Activated T-cell treated with anti-CD3 and anti-CD28 coated beads for 1 hour (primary cell): ENCODE data around the gene TBK1.

ENCODE experiments used
- DNase-seq: peaks from one replicate; pipeline ENCODE4 v3.0.0-alpha.2; 2020; ENCODE audit warnings: low read depth

TBK1 gene

DNA sequence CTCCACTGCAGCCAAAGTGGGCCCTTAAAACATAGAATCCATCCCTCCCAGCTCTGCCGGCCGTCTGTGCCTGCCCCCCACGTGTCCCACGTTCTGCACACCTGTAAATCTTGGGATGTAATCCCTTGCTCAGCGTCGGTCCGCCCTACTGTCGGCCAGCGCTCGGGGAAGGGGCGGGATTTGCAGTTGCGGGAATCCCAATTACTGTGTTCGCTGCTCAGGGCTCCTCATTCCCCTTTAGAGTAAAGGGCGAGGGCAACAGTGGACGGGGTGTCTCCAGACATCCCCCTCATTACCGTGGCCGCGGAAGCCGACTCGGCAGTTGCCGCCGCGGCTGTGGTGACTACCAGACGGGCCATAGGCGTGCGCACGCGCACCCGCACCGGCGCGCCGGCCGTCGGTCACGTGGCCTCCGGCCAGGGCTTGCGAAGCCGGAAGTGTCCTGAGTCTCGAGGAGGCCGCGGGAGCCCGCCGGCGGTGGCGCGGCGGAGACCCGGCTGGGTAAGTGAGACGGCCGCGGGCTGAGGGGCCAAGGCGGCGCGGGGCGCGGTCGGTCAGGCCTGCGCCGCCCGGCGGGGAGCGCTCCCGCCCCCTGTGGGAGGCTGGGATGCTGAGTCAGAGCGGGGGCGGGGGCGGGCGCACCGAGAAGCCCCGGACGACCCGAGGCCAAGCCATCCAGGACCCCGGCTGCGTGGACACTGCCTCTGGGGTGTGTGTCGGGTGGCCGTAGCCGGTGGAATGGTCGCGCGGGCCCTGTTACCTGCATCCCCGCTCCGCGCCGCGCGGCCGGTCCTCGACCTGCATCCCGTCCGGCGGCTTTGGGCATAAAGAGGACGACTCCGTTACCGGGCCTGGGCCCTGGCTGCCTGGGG, at the start of gene TBK1:
Gene TBK1 (plus strand): TSS at position 434 of the 872 bp plus-strand sequence. CDS start 3,751 bp downstream, outside the sequence.
- DNase-seq, result peak; percentile 37

DNA sequence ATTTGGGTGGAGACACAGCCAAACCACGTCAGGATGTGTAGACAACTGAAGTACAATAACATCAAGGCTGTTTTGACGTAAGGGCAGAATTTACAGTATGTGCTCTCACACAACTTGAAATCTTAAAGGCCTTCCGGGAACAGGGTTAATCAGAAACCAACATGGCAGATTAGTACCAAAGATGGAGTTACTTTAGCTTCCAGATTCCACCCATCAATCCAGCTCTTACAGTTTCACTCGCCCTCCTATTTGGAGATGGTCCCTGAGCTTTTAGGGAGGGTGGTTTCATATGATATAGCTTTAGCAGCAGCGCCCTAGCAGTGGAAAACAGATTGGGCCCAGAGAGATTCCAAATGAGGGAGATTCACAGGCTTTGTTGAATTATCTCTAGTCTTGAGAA, 49.7 kb upstream of the TBK1 start:
- DNase-seq, result no peak

DNA sequence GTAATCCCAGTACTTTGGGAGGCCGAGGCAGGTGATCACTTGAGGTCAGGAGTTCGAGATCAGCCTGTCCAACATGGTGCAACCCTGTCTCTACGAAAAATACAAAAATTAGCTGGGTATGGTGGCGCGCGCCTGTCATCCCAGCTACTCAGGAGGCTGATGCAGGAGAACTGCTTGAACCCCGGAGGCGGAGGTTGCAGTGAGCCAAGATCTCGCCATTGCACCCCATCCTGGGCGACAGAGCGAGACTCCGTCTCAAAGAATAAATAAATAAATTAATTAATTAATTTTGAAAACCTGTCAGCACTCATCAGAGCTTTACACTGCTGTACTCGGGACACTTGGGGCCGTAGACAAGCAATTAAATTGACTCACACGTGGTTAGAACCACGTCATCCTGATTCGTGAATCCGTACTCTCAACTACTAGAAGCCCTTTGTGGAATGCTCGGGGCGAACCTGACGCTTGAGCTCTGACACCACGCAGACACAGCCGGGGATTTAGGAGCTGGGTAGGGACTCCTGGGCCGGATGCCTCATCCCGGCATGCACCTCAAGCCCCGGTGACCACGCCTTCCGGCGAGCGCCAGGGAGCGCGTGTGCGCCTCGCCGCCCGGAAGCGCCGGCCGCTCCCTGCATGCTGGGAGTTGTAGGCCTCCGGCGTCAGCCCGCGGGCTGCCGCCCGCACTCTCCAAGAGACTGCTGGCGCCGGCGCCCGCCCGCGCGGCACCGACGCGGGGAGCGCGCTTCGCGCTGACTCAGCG, 48.0 kb upstream of the TBK1 start, which contains the start of gene XPOT:
Gene XPOT (plus strand): TSS at position 686 of the 763 bp plus-strand sequence. CDS start 5,644 bp downstream, outside the sequence.
- peak; percentile 85 for DNase-seq

DNA sequence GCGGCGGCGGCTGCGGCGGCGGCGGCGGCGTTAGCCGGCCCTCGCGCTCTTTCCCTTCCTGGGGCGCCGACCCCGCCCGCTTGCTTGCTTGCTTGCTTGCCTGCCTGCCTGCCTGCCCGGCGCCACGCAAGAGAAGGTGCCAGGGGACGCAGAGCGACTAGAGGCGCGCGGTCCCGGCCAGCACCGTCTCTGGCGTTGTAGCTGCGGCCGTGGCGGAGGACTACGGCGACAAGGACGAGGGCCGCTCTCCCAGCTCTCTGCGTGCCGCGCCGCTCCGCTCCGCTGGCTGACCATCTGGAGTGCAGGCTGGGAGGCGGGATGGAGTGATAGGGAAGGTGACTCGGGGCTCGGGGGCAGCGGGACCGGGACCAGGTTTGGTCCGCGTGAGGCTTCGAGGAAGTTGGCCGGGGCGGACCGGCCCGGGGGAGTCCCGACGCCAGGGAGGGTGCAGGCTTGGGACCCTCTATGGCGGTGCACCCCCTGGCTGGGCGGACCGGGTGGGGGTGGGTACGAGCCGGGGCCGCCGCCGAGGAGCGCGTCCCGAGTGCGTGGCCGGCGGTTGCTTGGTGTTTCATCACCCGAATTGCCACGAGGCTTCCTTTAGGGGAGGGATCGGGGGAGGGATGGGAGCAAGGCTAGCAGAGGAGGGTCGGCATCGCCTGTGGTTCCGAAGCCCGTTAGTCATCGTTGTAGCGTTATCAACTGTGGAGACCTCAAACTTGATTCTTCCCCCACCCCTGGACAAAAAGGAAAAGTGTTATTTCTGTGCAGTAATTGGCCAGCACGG, 47.3 kb upstream of the TBK1 start:
- peak; percentile 36 for DNase-seq

DNA sequence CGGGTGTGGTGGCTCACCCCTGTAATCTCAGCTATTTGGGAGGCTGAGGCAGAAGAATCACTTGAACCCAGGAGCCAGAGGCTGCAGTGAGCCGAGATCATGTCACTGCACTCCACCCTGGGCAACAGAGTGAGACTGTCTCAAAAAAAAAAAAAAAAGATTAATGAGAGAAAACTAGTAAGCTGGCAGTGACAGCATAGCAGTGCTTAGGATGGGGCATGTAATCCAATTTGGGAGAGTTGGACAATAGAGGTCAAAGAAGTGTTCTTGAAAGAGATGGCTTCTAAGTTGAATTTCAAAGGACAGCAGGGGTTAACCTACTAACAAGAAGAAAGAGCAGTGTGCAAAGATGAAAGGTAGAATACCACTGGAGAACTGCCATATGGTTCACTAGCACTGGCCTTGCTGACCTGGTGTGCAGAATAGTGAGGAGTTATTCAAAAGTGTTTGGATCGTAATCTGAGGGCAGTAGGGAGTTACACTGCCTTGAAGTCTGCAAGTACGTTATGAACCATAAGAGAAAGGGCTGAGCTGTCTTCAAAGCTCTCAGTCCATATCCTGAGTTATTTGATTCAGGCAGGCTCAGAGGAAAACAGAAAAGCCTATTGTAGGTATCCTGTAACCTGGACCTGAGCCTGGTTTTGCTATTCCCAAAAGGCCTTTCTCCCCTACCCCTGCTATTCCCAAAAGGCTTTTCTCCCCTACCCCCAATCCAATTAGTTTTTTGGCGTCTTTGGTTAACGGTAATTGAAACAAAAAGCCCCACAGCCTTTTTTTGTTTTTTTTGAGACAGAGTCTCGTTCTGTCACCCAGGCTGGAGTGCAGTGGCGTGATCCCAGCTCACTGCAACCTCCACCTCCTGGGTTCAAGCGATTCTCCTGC, 44.3 kb upstream of the TBK1 start:
- DNase-seq, result no peak

DNA sequence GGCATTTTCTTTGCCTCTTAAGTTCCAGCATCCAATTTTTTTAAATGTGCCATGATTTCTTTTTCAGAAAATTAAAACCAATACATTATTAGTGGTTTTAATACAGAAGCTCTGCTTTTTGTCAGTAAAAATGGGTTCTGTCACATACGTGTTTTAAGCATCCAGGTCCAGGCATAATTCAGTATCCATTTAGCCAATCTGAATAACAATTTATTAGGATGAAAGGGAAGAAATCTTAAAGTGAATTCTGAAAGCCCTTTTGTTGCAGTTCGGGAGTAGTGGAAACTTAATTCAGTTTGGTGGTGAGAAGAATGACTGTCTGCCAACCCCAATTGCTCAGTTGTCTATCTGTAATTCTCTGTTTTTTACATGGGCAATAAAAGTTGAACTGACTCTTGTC, 40.5 kb upstream of the TBK1 start:
- DNase-seq, result no peak

DNA sequence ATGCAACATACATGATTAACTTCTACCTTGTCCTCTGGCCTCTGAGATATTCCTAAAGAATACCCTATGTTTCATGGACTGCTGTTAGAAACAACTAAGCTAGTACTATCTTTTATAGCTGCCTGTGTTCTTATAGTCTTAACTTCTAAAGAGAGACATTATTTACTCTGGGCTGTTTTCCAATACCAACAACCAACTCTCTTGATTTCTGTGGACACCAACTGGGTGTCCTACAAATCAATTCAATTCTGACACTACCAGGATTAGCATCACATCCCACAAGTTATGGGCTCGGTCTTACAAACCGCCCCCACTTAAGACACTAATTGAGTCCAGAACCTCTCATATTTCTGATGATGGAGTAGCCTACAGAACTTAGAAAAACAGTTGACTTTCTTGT, 39.5 kb upstream of the TBK1 start:
- DNase-seq, result no peak

DNA sequence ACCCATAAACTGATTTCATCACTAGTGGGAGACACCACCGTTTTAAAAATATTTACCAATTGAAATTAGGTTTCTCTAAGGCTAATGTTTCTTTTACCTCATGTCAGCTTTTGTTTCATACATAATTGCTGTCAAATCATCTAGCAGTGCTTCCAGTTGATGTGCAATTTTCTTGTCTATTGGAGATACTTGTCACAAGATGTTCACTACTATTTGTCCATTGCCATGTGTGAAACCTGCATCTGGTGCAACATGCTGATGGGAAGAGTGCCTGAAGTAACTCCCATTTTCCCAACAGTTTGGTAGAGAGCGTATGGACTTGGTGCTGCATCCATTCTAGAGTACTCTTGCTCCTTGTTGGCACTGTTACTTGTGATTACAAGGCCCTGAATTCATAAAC, 38.0 kb upstream of the TBK1 start:
- no peak for DNase-seq

DNA sequence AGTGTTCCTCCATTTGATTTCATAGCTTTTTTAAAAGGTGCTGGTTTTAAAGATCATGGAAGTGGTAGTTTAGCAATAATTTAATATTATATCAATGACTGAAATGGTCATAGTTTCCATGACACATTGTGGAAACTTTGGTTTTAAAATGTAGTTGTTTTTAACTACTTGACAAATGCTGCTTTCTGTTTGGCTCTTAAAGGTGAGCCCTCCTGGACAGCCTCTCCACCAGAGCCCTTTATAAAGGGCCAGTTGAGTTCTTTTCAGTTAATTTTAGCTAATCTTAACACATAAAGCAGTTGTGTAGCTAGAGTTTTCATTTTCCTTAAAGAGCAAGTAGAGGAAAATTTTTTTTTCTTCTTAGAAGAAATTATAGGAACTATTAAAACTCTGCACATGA, 33.7 kb upstream of the TBK1 start:
- no peak for DNase-seq

DNA sequence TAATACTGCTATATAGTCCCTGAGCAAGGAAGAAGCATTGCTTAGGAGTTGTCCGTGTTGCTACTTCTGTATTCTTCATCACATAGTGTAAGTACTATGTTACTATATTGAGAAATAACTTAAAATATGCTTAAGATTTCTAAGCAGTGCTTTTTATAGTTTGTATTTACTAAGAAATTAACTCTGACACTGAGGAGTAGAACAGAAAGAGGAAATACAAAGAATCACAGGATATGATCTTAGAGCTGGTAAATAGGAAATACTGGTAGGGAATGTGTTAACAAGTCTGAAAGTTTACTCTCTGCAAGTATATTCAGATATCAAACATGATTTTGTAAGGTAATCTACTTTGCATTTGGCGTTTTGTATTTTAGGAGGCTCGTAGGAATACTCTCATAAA, 32.2 kb upstream of the TBK1 start:
- no peak for DNase-seq

DNA sequence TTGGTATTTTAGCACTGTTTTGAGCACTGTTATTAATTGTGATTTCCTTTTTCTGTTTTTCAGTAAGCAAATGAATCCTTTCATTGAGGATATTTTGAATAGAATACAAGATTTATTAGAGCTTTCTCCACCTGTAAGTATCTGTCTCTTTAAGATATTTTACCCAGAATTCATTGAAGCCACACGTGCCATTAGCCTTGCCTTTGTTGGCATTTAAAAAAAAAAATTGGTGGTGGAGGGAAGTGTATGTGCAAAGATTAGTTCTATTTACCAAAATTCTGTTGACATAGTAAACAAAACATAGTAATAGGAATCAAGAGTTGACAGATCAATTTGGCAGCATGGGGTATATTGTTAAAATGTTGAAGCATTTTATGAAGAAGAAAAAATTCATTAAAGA, 23.9 kb upstream of the TBK1 start:
- no peak for DNase-seq

DNA sequence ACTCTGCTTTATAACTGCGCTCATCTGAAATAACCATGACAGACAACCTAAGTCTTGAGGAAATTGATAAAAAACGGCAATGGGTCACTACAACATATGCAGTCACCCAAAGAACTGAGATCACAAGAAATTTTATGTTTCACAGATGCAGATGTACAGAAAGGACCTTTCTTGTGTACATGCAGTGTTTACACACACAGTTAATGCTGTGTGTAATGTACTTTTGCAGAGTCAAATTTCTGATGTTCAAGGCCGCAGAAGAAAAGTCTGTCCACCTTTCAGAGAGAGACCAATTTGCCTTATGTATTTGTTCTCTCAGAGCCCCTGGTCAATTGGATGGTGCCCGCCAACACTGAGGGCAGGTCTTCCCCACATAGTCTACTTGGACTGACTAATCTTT, 23.0 kb upstream of the TBK1 start:
- DNase-seq, result no peak

DNA sequence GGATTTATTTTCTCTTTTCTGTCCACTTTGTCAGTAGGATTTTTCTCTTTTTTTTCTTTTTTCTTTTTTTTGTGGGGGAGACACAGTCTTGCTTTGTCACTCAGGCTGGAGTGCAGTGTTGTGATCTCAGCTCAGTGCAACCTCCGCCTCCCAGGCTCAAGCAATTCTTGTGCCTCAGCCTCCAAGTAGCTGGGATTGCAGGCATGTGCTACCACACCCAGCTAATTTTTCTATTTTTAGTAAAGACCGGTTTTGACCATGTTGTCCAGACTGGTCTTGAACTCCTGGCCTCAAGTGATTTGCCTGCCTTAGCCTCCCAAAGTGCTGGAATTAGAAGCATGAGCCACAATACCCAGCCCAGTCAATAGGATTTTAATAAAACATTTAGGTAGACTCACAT, 21.0 kb upstream of the TBK1 start:
- no peak for DNase-seq

DNA sequence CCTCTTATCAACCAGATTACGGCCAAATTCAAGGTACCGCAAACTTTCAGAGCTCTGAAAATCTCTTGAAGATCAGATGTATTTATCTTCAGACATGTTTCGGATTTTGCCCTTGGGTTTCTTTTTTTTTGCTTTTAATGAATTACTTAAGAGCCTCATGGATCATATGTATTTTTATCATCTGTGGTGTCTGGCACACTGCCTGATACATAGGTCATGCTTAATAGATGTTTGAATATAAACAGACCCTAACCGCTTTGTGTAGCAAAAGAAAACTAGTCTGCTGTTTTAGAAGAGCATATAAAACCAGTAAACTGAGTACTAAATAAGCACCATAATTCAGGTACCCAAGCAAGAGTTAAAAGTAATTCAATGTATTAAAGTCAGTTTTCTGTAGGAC, 20.1 kb upstream of the TBK1 start:
- no peak for DNase-seq

DNA sequence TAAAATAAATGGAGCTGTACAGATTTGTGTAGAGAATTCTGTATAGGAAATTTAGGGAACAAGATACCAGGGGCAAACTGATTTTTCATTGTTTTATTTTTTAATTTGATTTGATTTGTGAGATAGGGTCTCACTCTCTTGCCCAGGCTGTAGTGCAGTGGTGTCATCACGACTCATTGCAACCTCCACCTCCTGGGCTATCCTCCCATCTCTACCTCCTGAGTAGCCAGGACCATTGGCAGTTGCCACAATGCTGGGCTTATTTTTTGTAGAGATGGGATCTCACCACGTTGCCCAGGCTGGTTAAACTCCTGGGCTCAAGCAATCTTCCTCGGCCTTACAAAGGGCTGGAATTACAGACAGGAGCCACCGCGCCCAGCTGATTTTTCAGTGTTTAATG, 18.0 kb upstream of the TBK1 start:
- DNase-seq, result no peak

DNA sequence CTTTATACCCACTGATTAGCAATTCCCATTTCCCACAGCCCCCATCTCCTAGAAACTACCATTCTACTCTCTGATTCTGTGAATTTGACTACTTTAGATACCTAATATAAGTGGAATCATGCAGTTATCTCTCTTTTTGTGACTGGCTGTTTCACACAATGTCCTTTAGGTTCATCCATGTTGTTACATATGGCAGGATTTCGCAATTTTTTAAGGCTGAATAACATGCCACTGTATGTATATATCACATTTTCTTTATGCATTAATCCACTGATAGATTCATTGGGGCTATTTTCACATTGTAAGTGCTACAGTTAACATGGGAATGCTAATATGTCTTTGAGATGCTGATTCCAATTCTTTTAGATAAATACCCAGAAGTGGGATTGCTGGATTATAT, 11.8 kb upstream of the TBK1 start:
- DNase-seq, result no peak

DNA sequence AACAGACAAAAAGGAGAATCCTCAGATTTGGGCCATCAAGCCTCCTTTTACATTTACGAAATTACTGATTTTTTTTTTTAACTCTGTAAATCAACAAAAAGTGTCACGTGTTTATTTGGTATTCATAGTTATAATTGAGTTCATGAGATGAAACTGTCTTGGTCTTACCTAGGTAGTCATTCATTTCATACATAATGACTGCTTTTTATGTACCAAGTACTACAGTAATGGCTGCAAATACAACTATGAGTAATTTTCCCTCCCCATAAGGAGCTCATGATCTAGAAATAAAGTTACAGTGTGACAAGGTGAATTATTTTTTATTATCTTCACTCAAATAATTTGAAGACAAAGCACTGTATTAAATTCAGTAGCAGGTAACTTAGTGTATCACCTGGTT, 6.4 kb upstream of the TBK1 start:
- DNase-seq, result no peak

DNA sequence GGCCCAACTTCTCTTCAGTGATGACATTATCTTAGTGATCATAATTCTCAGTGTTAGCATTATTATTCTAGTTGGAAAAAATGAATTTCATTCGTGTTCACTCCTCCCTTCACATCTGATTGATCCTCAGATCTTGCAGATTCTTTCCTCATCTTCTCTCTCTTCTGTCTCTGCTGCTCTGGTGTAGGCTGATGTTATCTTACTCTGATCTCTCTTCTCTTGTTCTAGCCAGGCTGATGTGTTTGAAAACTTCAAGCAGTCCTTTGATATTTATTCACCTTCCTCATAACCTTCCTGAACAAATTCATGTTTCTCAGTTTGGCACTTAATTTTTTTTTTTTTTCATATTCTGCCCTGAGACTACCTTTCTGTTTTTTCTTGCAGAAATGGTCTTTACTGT, 5.6 kb upstream of the TBK1 start:
- DNase-seq, result no peak

DNA sequence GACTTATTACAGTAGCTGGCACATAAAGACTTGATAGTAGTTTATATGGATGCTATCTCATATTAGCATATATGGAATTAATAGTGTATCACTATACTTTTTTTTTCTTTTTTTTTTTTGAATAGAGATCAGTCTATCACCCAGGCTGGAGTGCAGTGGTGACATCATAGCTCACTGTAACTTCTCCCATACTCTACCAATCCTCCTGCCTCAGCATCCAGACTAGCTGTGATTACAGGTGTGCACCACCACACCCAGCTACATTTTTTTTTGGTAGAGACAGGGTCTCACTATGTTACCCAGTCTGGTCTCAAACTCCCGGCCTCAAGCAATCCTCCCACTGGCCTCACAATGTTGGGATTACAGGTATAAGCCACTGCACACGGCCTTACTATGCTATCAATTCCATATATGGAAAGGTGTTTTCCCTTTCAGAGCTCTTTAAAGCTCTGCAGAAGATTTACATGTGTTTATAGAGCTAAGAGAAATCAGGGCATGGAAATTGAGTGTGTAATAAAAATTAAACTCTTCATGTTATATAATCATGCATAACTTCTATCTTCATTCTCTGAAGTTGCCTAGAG, 1.8 kb upstream of the TBK1 start:
- no peak for DNase-seq

DNA sequence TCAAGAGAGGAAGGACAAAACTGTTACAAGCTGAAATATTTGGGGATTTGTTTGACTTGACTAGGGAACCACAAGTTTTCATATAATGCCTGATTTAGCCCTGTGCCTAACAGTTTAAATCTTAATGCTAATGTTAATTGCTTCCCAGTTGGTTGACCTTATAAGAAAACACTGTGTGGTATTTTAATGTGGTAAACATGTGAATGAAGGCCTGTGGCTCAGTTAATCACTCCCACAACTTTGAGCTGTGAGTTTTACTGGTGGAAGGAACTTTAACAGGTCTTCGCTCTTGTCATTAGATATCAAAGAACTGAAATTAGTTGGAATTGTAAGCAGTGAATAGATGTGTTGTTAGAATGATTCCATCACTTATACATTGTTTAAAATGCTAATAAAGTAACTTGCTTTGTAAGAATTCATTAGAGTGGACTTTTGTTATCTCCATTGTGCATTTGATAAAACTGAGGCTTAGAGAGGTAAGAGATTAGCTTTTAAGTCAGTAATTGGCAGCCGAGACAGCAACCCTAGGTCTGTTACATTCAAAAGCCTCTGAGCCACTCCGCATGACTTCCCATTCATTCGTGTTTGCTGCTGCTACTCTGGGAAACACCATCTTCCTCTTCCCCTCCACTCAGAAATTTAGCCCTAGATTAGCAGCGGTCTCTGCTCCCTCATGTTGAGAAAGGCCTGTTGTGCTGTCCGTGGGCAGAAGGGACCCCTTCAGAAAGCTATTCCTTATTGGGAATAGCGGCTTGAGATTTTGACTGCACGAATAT, 1.0 kb upstream of the TBK1 start:
- DNase-seq, result no peak
